ENCODE data around the gene ABCD1. TPM values are rescaled to one million over a fixed set of nuclear protein-coding genes. Genes with fewer than 3 reads are reported as not detected.

Gene ABCD1
- total RNA-seq, 1 donor from 2014 or later: 27.2 TPM

GRCh38 chrX:153792368-153792767 is 67.7 kb downstream of the ABCD1 start:
- TF ChIP-seq CTCF (IDR thresholded peaks at IDR 0.05; ENCODE audit: insufficient read depth, low read depth, low read length) (no peak), EZH2 (IDR thresholded peaks at IDR 0.05; ENCODE audit: insufficient read depth, low read length) (no peak)
- no peaks in the 10 kb centered on the region for H3K27me3 Mint-ChIP-seq (ENCODE audit: low read depth, unreplicated experiment)
- no peaks in the 10 kb centered on the region for H3K27me3 ChIP-seq (ENCODE audit: insufficient read depth, low read length)
- H3K4me1 ChIP-seq (ENCODE audit: insufficient read depth, low read length): peaks cover 16% of the 10 kb centered on the region
- FAIRE-seq (no peak), DNase-seq (ENCODE audit: low read depth) (no peak)
- H3K79me2 ChIP-seq (ENCODE audit: insufficient read depth, low read length): peaks cover 65% of the 10 kb centered on the region
- peak overlapping the region; percentile 94 for H3K4me2 ChIP-seq (ENCODE audit: low read length)
- H3K9me3 ChIP-seq (ENCODE audit: insufficient read depth, low read depth, low read length): no peaks in the 10 kb centered on the region
- peak overlapping the region; percentile 98 for H3K9ac ChIP-seq (ENCODE audit: low read length)
- no peak overlapping the region for H3K4me3 Mint-ChIP-seq (ENCODE audit: unreplicated experiment)
- no peaks in the 10 kb centered on the region for H3K9me3 Mint-ChIP-seq (ENCODE audit: unreplicated experiment)
- peaks cover 5% of the 10 kb centered on the region for H3K4me1 Mint-ChIP-seq (ENCODE audit: low read depth, unreplicated experiment)
- H3K27ac ChIP-seq (ENCODE audit: low read depth, low read length): no peak overlapping the region
- H2AFZ ChIP-seq (ENCODE audit: low read depth, low read length): no peak overlapping the region
- H3K27ac Mint-ChIP-seq (ENCODE audit: unreplicated experiment): no peak overlapping the region
- H3K36me3 ChIP-seq (ENCODE audit: insufficient read depth, low read length): no peaks in the 10 kb centered on the region
- H3K36me3 Mint-ChIP-seq (ENCODE audit: low read depth, unreplicated experiment): no peaks in the 10 kb centered on the region
- H4K20me1 ChIP-seq (ENCODE audit: insufficient read depth, low read length): peaks cover 25% of the 10 kb centered on the region
- H3K4me3 ChIP-seq (ENCODE audit: insufficient read depth, low read depth, low read length): no peak overlapping the region

DNA sequence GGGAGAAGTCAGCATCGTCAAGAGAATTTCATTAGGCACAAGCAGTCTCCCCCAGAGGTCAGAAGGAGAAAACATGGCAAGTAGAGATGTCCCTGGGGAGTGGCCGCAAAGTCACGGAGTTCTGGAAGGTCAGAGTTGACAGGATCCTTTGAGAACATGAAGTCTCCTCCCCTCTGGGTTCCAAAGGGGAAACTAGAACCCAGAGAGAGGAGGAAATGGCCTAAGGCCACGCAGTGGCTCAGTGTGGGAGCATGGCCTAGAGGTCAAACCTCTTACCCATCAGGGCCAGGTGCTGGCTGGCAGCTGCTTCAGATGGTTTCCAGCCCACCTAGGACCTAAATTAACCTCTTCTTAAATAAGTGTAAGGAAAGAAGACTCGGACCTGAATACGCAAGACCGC is 68.6 kb downstream of the ABCD1 start:
- FAIRE-seq (peak; percentile 65), DNase-seq (ENCODE audit: low read depth) (no peak)
- peaks cover 5% of the 10 kb centered on the region for H3K4me1 Mint-ChIP-seq (ENCODE audit: low read depth, unreplicated experiment)
- H3K9me3 Mint-ChIP-seq (ENCODE audit: unreplicated experiment): no peaks in the 10 kb centered on the region
- peaks cover 16% of the 10 kb centered on the region for H3K4me1 ChIP-seq (ENCODE audit: insufficient read depth, low read length)
- peaks cover 28% of the 10 kb centered on the region for H4K20me1 ChIP-seq (ENCODE audit: insufficient read depth, low read length)
- H3K36me3 Mint-ChIP-seq (ENCODE audit: low read depth, unreplicated experiment): no peaks in the 10 kb centered on the region
- peaks cover 69% of the 10 kb centered on the region for H3K79me2 ChIP-seq (ENCODE audit: insufficient read depth, low read length)
- H3K27me3 ChIP-seq (ENCODE audit: insufficient read depth, low read length): no peaks in the 10 kb centered on the region
- peak overlapping the region; percentile 94 for H3K4me2 ChIP-seq (ENCODE audit: low read length)
- no peaks in the 10 kb centered on the region for H3K27me3 Mint-ChIP-seq (ENCODE audit: low read depth, unreplicated experiment)
- peak overlapping the region; percentile 82 for H3K4me3 ChIP-seq (ENCODE audit: insufficient read depth, low read depth, low read length)
- H3K4me3 Mint-ChIP-seq (ENCODE audit: unreplicated experiment): peak overlapping the region; percentile 91
- peak overlapping the region; percentile 98 for H3K9ac ChIP-seq (ENCODE audit: low read length)
- no peak for TF ChIP-seq EZH2 (IDR thresholded peaks at IDR 0.05; ENCODE audit: insufficient read depth, low read length)
- no peak for TF ChIP-seq CTCF (IDR thresholded peaks at IDR 0.05; ENCODE audit: insufficient read depth, low read depth, low read length)
- H3K27ac Mint-ChIP-seq (ENCODE audit: unreplicated experiment): peak overlapping the region; percentile 53
- no peak overlapping the region for H2AFZ ChIP-seq (ENCODE audit: low read depth, low read length)
- H3K27ac ChIP-seq (ENCODE audit: low read depth, low read length): peak overlapping the region; percentile 97
- H3K9me3 ChIP-seq (ENCODE audit: insufficient read depth, low read depth, low read length): no peaks in the 10 kb centered on the region
- H3K36me3 ChIP-seq (ENCODE audit: insufficient read depth, low read length): no peaks in the 10 kb centered on the region

Other genes with a start within 250 kb of the ABCD1 start
- gene BGN, start 229.9 kb upstream of the ABCD1 start, total RNA-seq: 50.0 and 87.7 TPM in 2 replicates
- gene ATP2B3, start 207.2 kb upstream of the ABCD1 start, total RNA-seq: 0.46 and 0.52 TPM in 2 replicates
- 19.8 and 21.7 TPM in 2 replicates for gene CCNQ, start 125.7 kb upstream of the ABCD1 start, total RNA-seq
- 0.20 and 0.36 TPM in 2 replicates for gene DUSP9, start 77.7 kb upstream of the ABCD1 start, total RNA-seq
- 0.65 and 1.1 TPM in 2 replicates for gene PNCK, start 51.0 kb upstream of the ABCD1 start, total RNA-seq
- 52.6 and 57.9 TPM in 2 replicates for gene SLC6A8, start 36.9 kb upstream of the ABCD1 start, total RNA-seq
- 219 and 222 TPM in 2 replicates for gene BCAP31, start 469 bp upstream of the ABCD1 start, total RNA-seq
- gene PLXNB3, start 39.4 kb downstream of the ABCD1 start, total RNA-seq: 5.3 and 5.4 TPM in 2 replicates
- gene SRPK3, start 56.2 kb downstream of the ABCD1 start, total RNA-seq: not detected in 2 replicates
- 40.0 and 41.9 TPM in 2 replicates for gene IDH3G, start 69.5 kb downstream of the ABCD1 start, total RNA-seq
- 252 and 299 TPM in 2 replicates for gene SSR4, start 69.8 kb downstream of the ABCD1 start, total RNA-seq
- gene PDZD4, start 105.7 kb downstream of the ABCD1 start, total RNA-seq: 9.9 and 13.1 TPM in 2 replicates
- 347 and 353 TPM in 2 replicates for gene L1CAM, start 161.3 kb downstream of the ABCD1 start, total RNA-seq
- not detected in 2 replicates for gene AVPR2, start 179.8 kb downstream of the ABCD1 start, total RNA-seq
- 3.9 and 4.3 TPM in 2 replicates for gene ARHGAP4, start 201.4 kb downstream of the ABCD1 start, total RNA-seq
- gene NAA10, start 210.2 kb downstream of the ABCD1 start, total RNA-seq: 134 and 144 TPM in 2 replicates
- gene RENBP, start 219.8 kb downstream of the ABCD1 start, total RNA-seq: 1.7 and 2.2 TPM in 2 replicates
- gene HCFC1, start 247.0 kb downstream of the ABCD1 start, total RNA-seq: 58.1 and 61.2 TPM in 2 replicates
- gene TMEM187, start 247.9 kb downstream of the ABCD1 start, total RNA-seq: 8.6 and 10.6 TPM in 2 replicates

All from astrocyte (in vitro differentiated cells and primary cell).